ENCODE results near the gene MYO7B. TPM values are rescaled to one million over a fixed set of nuclear protein-coding genes. Genes with fewer than 3 reads are reported as not detected.
A peak's percentile ranks its signal among the peaks of the same experiment; 100 is the strongest.

MYO7B gene
- polyA plus RNA-seq, 3 donors, result 24.0 to 32.4 (median 29.5) TPM

DNA sequence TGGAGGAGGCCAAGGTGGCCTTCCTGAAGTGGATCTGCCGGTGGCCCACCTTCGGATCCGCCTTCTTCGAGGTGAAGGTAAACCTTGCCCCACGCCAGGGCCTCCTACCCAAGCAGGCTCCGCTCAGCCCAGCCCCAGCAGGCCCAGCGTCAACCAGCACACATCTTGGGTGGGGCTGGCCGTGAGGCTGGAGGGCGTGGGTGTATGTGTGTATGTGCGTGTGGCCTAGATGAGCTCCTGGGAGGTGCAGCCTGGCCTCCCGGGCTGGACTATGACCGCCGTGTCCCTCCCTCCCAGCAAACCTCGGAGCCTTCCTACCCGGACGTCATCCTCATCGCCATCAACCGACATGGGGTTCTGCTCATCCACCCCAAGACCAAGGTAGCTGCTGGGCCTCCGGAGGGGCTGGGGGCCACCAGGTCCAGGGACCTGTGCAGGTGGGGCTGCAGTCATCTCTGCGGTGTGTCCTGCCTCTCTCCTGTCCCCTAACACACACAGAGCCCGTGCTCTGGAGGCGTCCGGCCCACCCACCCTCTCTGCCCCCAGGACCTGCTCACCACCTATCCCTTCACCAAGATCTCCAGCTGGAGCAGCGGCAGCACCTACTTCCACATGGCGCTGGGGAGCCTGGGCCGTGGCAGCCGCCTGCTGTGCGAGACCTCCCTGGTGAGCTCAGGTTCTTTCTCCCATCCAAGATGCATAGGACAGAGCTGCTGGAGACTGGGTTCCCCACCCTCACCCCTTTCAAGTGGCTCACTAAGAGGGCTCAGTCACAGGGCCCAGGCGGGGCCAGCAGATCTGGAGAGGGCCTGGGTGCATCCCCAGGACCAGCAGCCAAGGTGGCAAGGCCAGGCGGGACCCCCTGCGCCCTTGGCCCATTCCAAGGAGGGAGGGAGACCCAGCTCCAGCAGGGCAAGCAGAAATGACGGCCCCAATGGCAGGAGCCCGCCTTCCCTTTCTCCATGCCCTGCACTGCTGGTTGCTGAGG is 101.1 kb downstream of the MYO7B start:
- no peak for DNase-seq

DNA sequence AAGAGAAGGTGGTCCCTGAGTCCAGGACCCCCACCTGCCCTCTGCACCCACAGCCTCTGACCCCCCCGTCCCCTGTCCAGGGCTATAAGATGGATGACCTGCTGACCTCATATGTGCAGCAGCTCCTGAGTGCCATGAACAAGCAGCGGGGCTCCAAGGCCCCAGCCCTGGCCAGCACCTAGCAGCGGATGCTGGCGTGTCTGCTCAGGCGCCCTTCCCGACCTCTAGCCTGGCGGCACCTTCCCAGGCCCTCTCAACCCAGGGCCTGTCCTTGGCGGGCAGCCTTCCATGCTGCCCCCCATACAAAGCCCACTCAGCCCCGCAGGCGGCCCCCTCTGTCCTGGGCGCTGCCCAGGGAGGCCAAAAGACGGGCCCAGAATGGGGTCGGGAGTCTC is 101.8 kb downstream of the MYO7B start:
- DNase-seq, result no peak

DNA sequence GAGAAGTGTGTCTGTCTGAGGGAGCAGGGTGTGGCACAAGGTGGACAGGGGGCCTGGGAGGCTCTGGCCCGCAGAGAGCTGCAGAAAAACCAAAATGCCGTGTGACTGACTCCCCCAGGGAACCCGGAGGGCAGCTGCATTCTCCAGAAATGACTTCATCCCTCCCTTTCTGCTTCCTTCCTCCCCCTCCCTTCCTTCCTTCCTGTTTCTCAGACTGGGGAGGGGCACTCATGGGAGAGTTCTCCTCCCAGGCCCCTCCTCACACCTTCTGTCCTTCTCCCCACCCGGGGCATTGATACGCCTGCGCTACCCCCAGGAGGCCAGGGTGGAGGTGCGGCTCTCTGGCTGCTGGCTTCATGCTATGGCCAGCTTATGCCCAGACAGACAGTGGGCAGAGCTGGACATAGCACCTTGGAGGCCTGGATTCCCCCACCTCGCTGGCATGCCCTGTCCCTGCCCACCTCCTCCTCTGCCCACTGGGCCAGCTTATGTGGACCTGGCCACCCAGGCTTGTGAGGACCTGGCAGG is 102.3 kb downstream of the MYO7B start:
- DNase-seq, result peak; percentile 74

DNA sequence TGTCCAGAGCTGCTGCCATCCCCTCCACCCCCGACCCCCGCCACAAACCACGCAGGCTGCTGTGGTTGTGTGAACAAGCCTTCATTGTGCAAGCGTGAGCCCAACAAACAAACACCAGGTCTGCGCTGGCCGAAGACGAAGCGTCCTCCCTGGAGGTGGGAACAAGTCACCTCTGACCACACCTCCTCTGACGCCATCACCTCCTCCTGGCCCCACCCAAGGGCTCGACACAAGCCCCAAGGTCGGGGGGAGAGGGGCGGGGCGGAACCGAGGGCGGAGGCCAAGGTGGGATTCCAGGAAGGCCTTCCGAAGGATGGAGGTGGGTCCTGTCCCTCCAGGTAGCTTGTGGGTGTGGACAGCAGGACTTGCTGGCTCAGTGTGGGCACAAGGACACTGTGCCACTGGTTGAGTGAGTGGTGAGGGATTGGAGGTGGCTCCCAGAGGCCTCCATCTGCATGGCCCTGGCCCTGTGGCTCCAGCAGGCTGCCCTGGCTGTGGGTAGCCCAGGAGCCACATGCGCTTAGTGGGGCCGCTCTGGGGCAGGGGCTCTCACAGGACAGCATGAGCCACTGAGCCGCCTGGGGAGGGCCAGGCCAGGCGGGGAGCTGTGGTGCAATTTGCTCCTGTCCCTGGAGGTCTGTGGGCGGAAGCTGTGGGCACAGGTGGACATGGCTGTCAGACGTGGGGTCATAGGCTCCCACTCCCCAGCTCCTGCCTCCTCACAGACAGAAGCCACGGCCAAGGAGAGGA is 103.1 kb downstream of the MYO7B start:
- no peak for DNase-seq

DNA sequence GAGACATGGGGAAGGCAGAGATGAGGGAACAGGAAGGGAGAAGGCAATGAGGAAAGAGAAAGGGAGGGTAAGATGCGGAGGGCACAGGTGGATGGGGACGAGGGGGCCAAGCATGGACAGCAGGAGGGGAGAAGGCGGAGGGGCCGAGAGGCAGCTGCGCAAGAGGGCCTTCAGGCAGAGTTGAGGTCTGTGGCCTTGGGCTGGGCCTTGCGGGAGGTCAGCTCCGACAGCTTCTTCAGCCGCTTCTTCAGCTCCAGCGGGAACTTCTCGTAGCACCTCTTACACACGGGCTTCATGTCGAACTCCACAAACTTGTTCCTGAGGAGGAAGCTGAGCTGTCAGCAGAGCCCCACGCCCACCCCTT is 103.6 kb downstream of the MYO7B start:
- DNase-seq, result no peak

DNA sequence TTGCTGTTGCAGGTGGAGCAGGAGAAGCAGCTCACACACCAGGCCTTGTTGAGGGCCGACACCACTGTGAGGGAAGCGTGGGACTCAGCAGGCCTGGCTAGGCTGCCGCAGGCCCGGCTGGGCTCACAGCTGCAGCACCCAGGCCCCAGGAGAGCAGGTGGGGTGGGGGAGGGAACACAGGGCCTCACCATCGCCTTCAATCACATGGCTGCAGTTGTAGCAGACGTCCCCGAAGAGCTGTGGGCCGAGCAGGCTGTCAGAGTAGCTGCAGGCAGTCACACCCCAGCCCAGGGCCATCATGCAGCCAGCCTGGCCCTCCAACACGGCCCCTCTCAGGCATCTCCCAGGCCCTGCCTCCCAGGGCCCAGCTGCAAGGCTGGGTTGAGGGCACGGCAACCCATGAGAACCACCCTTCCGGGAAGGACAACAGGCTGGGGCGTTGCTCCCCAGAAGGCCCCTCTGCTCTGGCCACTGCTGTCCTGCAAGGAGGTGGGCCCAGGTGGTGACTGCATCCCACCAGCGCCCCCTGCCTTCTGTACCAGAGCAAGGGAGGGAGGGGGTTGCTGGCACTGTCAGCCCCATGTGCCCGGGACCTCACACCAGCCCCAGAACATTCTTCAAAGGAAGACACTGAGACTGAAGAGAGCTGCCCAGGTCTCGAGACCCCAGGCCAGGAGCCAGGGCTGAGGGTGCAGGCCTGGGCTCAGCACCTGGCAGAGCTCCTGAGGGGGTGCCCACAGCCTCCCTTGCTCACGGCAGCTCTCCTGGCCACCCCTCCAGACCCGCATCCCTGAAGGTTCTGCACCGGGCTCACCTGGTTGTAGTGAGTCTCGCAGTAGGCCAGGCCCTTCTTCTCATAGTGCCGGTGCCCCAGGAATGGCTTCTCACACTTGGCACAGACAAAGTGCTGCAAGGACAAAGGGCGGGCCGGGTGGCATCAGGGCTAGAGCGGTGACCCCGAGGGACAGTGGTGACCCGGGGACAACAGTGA is 104.9 kb downstream of the MYO7B start:
- DNase-seq, result no peak

DNA sequence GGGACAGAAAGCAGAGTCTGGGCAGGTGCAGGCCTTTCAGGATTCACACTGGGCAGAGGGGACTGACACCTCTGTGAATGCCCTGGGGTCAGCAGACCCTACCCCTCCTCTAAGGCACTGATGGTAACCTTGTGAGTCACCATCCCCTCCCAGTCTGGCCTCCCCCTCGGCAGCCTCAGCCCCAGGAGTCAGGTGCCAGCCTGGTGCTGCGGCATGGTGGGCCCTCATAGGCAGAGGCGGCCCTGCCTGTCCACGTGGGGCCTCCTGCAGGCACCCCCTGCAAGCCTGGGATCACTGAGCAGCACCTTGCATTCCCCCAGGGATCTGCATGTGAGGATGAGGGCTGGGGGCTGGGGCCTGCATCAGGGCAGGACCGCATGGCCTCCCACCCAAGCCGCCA is 105.7 kb downstream of the MYO7B start:
- no peak for DNase-seq

DNA sequence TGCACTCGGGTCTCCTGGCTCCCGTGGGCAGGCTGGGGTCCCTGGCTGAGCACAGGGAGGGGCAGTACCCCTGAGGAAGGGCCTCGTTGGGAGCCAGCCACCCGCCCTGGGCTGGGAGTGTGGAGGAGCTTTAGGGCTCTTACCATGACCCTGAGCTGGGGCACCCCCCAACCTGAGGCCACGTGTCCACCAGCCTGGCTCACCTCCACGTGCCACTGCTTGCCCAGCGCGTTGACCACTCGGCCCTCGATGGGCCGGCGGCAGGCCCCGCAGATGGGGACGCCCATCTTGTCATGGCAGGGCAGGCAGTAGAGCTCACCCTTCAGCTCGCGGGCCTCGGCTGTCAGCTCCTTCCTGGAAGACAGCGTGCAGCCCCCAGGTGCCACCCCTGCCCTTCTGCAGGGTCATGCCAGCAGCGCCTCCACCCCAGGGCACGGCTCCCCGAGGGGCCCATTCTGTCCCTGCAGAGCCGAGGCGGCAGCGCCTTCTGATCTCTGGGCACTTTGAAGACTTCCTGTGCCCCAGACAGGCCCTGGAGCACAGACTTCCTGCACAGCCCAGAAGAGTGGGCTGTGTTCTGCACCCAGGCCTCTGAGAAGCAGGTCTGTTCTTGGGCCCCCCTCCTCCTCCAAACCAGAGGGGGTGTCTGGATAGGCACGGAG is 106.5 kb downstream of the MYO7B start:
- no peak for DNase-seq

DNA sequence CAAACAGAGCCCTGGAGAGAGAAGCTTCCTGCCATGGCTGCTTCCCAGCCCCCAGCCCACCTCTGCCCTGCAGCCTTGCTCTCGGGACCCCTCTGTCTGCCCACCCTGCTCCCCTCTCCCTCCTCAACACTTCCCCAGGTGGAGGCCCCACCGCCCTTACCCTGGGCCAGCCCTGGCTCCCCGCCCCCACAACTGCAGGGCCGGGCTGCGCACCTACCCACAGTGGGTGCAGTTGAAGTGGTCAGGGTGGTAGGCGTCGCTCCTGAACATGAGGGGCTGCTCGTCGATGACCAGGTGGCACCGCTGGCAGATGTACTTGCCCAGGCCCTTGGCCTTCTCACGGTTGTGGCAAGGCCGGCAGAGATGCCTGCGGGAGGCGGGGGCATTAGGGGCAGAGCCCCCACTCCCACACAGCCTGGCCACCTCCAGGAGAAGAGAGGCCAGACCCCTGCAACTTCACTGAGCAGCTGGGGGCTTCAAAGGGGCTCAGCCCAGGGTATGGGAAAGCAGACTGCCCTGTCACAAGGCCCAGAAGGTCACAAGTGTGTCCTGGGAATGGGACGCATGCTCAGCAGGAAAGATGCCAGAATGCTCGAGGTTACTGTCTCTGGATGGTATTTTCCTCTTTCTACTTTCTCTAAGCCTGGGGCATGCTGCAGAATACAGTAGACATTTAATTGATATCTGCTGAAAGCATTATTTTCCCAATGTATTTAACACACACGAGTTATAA is 107.4 kb downstream of the MYO7B start:
- no peak for DNase-seq

DNA sequence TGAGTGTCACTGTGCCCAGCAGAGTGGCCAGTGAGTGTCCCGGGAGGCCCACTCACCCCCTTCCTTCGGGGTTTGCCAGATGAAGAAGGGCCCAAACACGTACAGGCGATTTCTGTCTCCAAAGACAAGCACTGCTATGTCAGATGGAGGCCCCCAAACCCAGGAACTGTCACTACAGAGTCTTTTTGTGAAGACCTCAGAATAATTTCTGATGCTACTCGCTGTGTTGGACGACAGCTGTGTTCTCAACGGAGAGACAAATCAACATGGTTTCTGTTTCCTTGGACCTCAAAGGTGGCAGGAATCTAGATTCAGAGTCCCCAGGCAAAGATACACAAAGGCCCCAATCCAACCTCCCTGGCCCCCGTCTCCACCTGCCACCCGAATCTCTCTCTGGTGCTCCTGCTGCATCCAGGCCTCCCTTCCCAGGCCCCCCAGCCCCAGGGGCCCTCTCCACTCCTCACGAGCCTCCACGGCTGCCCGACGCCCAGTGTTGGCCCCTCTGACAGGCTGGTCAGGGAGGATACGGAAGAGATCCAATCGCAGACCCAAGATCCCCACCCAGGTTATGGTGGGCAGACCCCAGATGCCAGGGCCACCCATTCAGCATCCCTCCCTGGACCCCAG is 108.1 kb downstream of the MYO7B start:
- DNase-seq, result no peak

DNA sequence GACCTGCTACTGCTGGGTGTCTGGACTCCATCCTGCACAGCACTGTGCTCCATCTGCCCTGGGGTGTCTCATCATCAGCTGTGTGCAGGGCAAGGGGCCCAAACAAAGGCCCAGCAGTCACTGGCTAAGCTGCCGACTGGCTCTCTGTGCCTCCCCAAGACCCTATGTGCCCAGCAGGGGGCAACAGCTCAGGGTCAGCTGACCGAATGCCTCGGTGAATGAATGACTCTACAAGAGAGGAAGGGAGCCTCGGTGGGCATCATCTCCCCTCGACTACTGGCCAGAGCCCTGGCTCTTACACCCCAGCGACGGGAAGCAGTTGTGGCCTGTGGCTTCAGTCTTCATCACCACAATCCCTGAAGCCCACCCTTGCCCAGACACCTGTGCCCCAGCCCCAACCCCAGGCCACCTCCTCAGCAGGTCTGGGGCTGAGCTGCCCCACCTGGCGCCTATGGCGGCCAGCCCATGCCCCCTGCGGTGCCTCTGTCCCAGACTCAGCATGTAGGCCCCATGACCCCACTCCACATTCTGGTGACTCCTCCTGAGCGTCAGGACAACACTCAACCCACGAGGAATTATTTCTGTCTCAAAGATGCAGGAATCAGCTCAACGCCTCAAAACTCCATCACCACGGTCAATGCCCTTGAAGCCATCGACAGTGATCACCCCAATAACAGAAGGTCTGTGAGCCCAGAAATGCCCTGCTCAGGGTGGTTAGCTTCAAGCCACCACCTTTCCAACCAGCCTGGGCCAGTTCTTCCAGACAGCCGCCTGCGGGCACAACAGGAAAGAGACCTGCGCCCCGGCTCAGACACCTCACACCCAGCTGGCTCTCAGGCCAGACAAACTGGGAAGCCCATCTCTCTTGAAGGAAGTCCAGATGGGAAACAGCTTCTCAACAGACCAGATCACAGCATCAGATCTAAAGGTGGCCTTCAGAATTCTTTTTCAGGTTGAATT is 108.9 kb downstream of the MYO7B start:
- DNase-seq, result no peak

DNA sequence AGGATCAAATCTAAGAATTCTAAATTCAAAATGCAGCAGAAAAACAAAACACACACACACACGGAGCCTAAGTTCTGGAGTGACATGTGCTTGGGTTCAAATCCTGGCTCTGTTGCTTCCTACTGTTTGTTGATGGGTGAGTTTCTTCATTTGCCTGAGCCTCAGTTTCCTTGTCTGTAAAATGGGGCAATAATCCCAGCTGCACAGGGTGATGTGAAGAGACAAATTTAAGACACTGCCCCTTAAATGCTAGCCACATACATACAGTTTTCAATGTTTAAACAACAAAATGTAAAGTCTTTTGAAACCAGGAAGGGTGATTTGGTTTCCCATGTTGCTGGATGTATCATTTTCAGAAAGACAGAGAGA is 109.5 kb downstream of the MYO7B start:
- no peak for DNase-seq

DNA sequence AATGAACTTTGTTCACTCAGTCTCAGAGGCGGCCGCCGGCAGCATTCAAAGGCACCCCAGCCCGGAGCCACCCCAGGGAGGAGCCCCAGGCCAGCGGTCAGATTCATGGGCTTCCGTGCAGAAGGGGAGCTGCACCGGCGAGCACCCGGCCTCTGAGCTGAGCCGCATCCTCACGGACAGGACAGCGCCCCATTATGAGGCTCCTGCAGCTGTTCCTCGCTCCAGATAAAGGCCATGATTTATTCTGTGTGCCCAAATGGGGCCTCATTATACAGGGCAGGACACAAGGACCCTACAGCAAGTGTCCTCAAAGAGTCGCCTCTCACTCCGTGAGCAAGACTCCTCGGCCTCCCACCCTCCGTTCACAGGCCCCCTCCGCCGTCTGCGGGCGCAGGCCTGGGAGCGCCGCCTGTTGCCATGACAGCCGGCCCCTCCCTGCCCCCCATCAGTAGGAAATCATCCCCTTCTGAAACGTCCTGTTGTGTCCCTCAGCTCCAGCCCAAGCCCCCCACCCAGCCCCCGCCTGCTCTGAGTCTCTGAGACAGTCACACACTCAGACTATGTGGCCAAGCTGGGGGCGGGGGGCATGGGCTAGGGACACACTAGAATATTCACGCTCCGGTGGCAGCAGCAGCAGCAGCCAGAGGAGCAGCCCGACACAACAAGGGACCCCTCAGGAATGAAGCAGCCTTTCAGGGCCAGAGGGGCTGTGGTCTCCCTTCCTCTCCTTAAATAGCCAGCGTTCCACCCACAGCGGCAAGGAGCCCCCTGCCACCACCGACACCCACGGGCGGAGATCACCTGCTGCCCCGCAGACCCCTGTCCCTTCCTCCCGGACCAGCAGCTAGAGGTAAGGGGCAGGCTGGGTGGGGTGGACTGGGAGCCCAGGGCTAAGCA is 110.2 kb downstream of the MYO7B start, which contains the start of gene GPR17:
TSS of gene GPR17 (plus strand) at position 759 of the 897 bp plus-strand sequence. CDS start 4,583 bp downstream, outside the sequence.
- no peak for DNase-seq

DNA sequence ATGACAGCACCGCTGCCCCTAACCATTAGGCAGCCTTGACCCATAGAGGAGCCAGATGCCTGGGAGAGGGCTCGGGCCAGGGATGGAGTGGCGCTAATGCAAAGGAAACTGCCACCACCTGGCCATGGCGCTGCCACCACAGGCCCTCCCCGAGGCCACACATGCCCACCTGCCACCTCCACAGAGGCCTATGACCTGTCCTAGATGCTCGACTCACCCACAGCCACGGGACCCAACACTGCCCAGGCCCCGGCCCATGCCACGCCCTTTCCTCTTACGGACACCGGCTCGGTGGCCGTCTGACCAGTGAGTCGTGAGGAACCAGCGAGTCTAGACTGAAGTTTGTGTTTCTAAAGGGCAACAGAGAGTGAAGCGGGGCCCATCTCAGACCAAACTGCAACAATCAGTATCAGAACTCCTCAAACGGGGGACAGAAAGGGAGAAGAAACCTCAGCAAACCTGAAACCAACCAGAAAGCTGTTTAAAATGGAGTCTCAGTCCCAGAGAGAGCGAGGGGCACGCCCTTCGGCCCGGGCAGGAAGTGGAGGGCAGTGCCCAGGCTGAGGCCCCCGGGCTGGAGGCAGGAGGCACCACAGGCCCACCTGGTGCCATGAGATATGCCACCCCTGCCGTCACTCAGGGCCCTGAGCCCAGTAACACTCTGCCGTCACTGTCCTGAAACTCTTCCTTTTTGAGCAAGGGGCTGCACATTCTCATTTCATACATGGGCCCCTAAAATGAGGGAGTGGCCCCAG is 111.2 kb downstream of the MYO7B start:
- DNase-seq, result no peak

DNA sequence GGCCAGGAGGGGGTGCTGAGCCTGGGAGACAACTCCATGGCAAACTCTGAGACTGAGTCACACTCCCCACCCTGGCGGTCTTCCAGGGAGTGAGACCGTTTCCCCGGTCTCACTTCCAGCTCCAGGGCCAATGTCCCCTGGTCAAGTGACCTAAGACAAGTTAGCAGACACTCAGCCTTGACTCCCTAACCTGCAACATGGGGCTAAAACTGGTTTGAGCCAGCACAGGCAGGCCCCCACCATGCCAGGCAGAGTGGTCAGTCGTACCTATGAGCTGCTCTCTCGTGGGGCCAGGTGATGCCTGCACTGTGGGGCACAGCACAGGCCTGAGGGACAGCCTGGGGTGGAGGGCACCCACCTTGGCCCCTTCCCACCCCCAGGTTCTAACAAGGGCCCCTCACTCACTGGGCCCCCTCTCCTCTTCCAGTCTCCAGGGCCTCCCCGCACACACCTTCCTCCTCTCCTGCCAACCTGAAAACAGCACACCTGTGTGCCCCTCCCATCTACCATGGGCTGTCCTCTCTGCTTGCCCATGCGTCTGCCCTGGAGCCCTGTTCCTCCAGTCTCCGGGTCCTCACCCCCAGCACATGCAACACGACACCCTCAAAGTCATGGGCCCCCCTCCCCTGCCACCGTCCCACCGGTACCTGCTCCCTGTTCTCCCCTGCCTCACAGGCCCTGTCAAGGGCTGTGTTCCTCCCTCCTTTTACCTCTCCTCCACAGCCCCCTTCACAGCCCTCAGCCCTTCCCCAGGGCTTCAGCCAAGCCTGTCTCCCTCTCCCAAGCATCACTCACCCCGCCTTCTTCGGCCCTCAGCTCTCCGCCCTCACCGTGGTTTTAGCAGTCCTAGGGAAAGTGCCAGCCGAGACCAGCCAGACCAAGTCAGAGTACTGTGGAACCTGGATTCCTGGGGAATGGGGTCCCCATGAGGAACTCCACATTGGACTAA is 112.0 kb downstream of the MYO7B start:
- no peak for DNase-seq
